HCT116 (cell line): ENCODE data around the gene RNF212B. TPM values are rescaled to one million over a fixed set of nuclear protein-coding genes. Genes with fewer than 3 reads are reported as not detected.

Experiments
- EGR1 ChIP-seq: IDR thresholded peaks from 2 replicates; pipeline ENCODE4 v1.6.1; 2012; ENCODE audit warnings: low read depth
- EZH2 ChIP-seq: fragments of 200-600 bp; sonication (generic); IDR thresholded peaks from 2 replicates; pipeline ENCODE4 v1.6.1; 2017; ENCODE audit warnings: antibody characterized with exemption, mixed run types
- EZH2phosphoT487 ChIP-seq: fragments of 200-600 bp; IDR thresholded peaks from 2 replicates; pipeline ENCODE4 v1.6.1; 2018; ENCODE audit warnings: antibody characterized with exemption, borderline replicate concordance
- FOSL1 ChIP-seq: IDR thresholded peaks from 2 replicates; pipeline ENCODE4 v1.6.1; 2012; ENCODE audit warnings: low read depth
- MAX ChIP-seq: IDR thresholded peaks from 2 replicates; pipeline ENCODE4 v1.6.1; 2012
- POLR2AphosphoS5 ChIP-seq: IDR thresholded peaks from 2 replicates; pipeline ENCODE4 v1.6.1; 2011; ENCODE audit warnings: mild to moderate bottlenecking, low read depth, low read length, moderate library complexity
- REST ChIP-seq: IDR thresholded peaks from 2 replicates; pipeline ENCODE4 v1.6.1; 2012; ENCODE audit warnings: low read depth
- ZBTB33 ChIP-seq: IDR thresholded peaks from 2 replicates; pipeline ENCODE4 v1.6.1; 2011; ENCODE audit warnings: mild to moderate bottlenecking, low read length, moderate library complexity; ENCODE audit not compliant: insufficient replicate concordance; ENCODE audit errors: extremely low read depth
- ZFX ChIP-seq: fragments of 450-650 bp; IDR thresholded peaks from 2 replicates; pipeline ENCODE4 v1.6.1; 2017
- total RNA-seq: library from RNA; stranded (reverse); gene quantifications from one replicate; pipeline ENCODE4 v1.2.1, GENCODE V29; 2021; ENCODE audit not compliant: unreplicated experiment

The RNF212B gene
- total RNA-seq, 1 experiment from 2014 or later, result not detected

- no peak for TF ChIP-seq ZBTB33
- TF ChIP-seq REST, result no peak
- no peak for TF ChIP-seq EZH2
- TF ChIP-seq MAX, result no peak
- no peak for TF ChIP-seq EGR1
- TF ChIP-seq ZFX, result peak; percentile 89
- TF ChIP-seq FOSL1, result no peak
- TF ChIP-seq EZH2phosphoT487, result no peak
- TF ChIP-seq POLR2AphosphoS5, result peak; percentile 89
These were observed 68.8 kb downstream of the RNF212B start, which contains the start of gene BCL2L2 (continued) for GRCh38 chr14:23306412-23307145.
